Activated T-cell treated with anti-CD3 and anti-CD28 coated beads for 24 hours (primary cell): ENCODE results near the gene C1RL.
"Not testable (repeated sequence)": the region's sequence is repeated elsewhere in the genome, so short reads cannot be mapped to it uniquely, and the experiment has no call there.

Experiments used
- DNase-seq: peaks from one replicate; pipeline ENCODE4 v3.0.0-alpha.2; 2020; ENCODE audit warnings: low read depth

Gene C1RL

GRCh38 chr12:7114851-7115250, 5.8 kb upstream of the C1RL start:
- no peak for DNase-seq

- DNase-seq = no peak
These were observed 5.0 kb upstream of the C1RL start for GRCh38 chr12:7114008-7114407.

- no peak for DNase-seq
These were observed 4.4 kb upstream of the C1RL start for GRCh38 chr12:7113389-7113871.

GRCh38 chr12:7112041-7112440, 3.0 kb upstream of the C1RL start:
- DNase-seq = no peak

- no peak for DNase-seq
These were observed 1.6 kb upstream of the C1RL start for GRCh38 chr12:7110661-7111060.

GRCh38 chr12:7109572-7109920, 532 bp upstream of the C1RL start:
- no peak for DNase-seq

GRCh38 chr12:7108003-7108795, 815 bp downstream of the C1RL start:
- DNase-seq = peak; percentile 60

- DNase-seq = no peak
These were observed 1.4 kb downstream of the C1RL start for GRCh38 chr12:7107636-7108002.

- not testable (repeated sequence) for DNase-seq
These were observed 1.8 kb downstream of the C1RL start for GRCh38 chr12:7107181-7107580.

GRCh38 chr12:7106082-7106481, 2.9 kb downstream of the C1RL start:
- no peak for DNase-seq

GRCh38 chr12:7103837-7104584, 5.0 kb downstream of the C1RL start:
- no peak for DNase-seq

- no peak for DNase-seq
These were observed 6.4 kb downstream of the C1RL start for GRCh38 chr12:7102582-7102981.

GRCh38 chr12:7101694-7102131, 7.3 kb downstream of the C1RL start:
- no peak for DNase-seq

- DNase-seq = no peak
These were observed 7.8 kb downstream of the C1RL start for GRCh38 chr12:7101047-7101693.

- DNase-seq = no peak
These were observed 8.8 kb downstream of the C1RL start for GRCh38 chr12:7100239-7100638.

- no peak for DNase-seq
These were observed 9.6 kb downstream of the C1RL start for GRCh38 chr12:7099290-7099996.

GRCh38 chr12:7096979-7097378, 12.0 kb downstream of the C1RL start:
- no peak for DNase-seq

GRCh38 chr12:7096006-7096932, 12.7 kb downstream of the C1RL start:
- no peak for DNase-seq

- DNase-seq = no peak
These were observed 15.1 kb downstream of the C1RL start for GRCh38 chr12:7093892-7094291.

GRCh38 chr12:7093486-7093885, 15.5 kb downstream of the C1RL start:
- no peak for DNase-seq

- DNase-seq = no peak
These were observed 16.0 kb downstream of the C1RL start for GRCh38 chr12:7092986-7093460.
